ENCODE measurements around the gene CARMIL3. TPM values are rescaled to one million over a fixed set of nuclear protein-coding genes. Genes with fewer than 3 reads are reported as not detected.

Gene CARMIL3
- total RNA-seq, 2 donors from 2014 or later = 0.14 TPM; not detected in 1

DNA sequence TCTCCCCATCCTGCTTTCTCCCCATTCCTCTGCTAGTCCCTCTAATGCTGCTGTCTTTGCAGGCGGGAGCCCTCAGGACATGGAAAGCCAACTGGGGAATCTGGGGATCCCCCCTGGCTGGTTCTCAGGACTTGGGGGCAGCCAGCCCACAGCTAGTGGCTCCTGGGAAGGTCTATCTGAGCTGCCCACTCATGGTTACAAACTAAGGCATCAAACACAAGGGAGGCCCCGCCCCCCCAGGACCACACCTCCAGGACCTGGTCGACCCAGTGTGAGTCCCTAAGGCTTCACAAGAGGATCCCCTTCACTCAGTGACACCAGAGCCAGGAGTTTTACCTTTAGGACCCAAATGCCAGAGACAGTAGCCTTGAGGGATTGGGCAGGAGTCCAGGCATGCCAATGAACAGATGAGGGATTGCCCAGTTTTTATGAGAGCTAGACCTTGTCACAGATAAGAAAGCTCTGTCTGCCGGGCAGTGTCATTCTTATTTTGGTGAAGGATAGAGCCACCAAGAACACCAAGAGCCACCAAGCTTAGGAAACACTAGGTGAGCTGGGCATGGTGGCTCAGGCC is 11.5 kb downstream of the CARMIL3 start:
- DNase-seq (ENCODE audit: low spot score) = no peak
- Histone ChIP-seq H3K9me3 (no peaks in the 10 kb centered on the region), H3K27me3 (replicated peaks; ENCODE audit: insufficient read depth) (no peaks in the 10 kb centered on the region), H3K27ac (no peak overlapping the region), H3K4me1 (ENCODE audit: control insufficient read depth in 1 of 2, low read depth in 2 of 2) (no peaks in the 10 kb centered on the region), H3K36me3 (no peaks in the 10 kb centered on the region), H3K4me3 (no peak overlapping the region)
- TF ChIP-seq, protein P1, sequence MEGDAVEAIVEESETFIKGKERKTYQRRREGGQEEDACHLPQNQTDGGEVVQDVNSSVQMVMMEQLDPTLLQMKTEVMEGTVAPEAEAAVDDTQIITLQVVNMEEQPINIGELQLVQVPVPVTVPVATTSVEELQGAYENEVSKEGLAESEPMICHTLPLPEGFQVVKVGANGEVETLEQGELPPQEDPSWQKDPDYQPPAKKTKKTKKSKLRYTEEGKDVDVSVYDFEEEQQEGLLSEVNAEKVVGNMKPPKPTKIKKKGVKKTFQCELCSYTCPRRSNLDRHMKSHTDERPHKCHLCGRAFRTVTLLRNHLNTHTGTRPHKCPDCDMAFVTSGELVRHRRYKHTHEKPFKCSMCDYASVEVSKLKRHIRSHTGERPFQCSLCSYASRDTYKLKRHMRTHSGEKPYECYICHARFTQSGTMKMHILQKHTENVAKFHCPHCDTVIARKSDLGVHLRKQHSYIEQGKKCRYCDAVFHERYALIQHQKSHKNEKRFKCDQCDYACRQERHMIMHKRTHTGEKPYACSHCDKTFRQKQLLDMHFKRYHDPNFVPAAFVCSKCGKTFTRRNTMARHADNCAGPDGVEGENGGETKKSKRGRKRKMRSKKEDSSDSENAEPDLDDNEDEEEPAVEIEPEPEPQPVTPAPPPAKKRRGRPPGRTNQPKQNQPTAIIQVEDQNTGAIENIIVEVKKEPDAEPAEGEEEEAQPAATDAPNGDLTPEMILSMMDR (IDR thresholded peaks at IDR 0.05) = no peak
- no peak for ATAC-seq (ENCODE audit: insufficient number of reproducible peaks, low FRiP score, low read depth)

DNA sequence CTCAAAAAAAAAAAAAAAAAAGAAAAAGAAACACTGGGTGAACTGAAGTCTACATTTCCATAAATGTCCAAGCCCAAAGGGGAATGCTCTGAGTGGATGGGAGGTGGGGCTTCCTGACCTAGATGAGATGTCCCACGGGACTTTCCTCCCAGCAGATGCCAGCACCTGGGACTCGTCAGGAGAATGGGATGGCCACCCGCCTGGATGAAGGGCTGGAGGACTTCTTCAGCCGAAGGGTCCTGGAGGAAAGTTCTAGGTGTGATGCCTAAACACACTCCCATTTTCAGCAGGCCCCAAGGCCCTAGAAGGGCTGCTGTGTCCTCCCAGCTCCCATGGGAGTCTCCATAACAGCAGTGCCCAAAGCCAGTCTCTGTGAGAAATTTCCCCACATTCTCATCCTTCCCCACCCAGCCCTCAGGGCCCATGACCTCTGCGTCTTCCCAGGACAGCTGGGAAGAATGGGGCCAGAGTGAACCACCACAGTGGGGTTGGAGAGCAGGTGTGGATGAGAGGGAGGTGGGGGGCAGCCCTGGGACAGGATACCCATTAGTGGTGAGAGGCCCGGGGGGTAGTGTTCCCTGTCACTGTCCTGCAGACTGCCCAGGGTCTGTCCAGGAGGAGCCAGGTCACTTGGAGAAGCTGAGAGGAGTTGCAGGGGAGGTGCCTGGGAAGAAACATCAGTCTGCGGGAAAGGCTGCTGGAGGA is 12.4 kb downstream of the CARMIL3 start:
- no peaks in the 10 kb centered on the region for H3K36me3 ChIP-seq
- H3K4me1 ChIP-seq (ENCODE audit: control insufficient read depth in 1 of 2, low read depth in 2 of 2) = no peaks in the 10 kb centered on the region
- no peak overlapping the region for H3K4me3 ChIP-seq
- no peaks in the 10 kb centered on the region for H3K27me3 ChIP-seq (replicated peaks; ENCODE audit: insufficient read depth)
- no peak for ATAC-seq (ENCODE audit: insufficient number of reproducible peaks, low FRiP score, low read depth)
- no peaks in the 10 kb centered on the region for H3K9me3 ChIP-seq
- no peak overlapping the region for H3K27ac ChIP-seq
- TF ChIP-seq, protein P1 (IDR thresholded peaks at IDR 0.05) = no peak
- DNase-seq (ENCODE audit: low spot score) = no peak

DNA sequence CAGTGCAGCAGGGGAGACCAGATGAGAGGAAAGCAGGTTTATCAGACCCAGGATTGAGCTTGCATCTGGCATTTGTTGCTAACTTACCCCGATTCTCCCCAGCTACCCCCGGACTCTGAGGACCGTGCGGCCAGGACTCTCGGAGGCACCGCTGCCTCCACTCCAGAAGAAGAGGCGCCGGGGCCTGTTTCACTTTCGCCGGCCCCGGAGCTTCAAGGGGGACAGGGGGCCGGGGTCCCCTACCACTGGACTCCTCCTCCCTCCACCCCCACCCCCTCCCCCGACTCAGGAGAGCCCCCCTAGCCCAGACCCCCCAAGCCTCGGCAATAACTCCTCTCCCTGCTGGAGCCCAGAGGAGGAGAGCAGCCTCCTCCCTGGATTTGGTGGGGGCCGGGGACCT is 13.0 kb downstream of the CARMIL3 start:
- H3K4me1 ChIP-seq (ENCODE audit: control insufficient read depth in 1 of 2, low read depth in 2 of 2) = no peaks in the 10 kb centered on the region
- H3K27ac ChIP-seq = no peak overlapping the region
- no peak overlapping the region for H3K4me3 ChIP-seq
- no peaks in the 10 kb centered on the region for H3K27me3 ChIP-seq (replicated peaks; ENCODE audit: insufficient read depth)
- no peaks in the 10 kb centered on the region for H3K36me3 ChIP-seq
- no peaks in the 10 kb centered on the region for H3K9me3 ChIP-seq
- ATAC-seq (ENCODE audit: insufficient number of reproducible peaks, low FRiP score, low read depth) (no peak), DNase-seq (ENCODE audit: low spot score) (no peak)
- TF ChIP-seq, protein P1 (IDR thresholded peaks at IDR 0.05) = no peak

DNA sequence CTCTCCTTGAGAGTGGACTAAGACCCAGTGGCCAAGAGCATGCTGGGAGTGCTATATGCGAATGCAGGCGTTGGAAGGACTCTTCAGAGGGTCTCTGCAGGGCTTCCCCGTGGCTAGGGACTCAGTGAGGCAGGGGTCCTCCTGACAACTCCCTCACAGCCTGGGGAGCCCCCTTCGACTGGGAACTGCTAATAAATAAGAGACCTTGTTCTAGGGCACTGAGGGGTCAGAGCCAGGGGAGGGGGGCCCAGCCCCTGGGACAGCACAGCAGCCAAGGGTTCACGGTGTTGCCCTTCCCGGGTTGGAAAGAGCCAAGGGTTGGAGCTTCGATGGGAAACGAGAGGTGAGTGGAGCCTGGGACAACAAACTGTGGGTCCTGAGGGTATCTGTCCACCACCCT is 13.6 kb downstream of the CARMIL3 start:
- TF ChIP-seq, protein P1 (IDR thresholded peaks at IDR 0.05) = no peak
- Histone ChIP-seq H3K4me1 (ENCODE audit: control insufficient read depth in 1 of 2, low read depth in 2 of 2) (no peaks in the 10 kb centered on the region), H3K27ac (no peak overlapping the region), H3K27me3 (replicated peaks; ENCODE audit: insufficient read depth) (no peaks in the 10 kb centered on the region), H3K4me3 (no peak overlapping the region), H3K9me3 (no peaks in the 10 kb centered on the region), H3K36me3 (no peaks in the 10 kb centered on the region)
- DNase-seq (ENCODE audit: low spot score) (no peak), ATAC-seq (ENCODE audit: insufficient number of reproducible peaks, low FRiP score, low read depth) (no peak)

DNA sequence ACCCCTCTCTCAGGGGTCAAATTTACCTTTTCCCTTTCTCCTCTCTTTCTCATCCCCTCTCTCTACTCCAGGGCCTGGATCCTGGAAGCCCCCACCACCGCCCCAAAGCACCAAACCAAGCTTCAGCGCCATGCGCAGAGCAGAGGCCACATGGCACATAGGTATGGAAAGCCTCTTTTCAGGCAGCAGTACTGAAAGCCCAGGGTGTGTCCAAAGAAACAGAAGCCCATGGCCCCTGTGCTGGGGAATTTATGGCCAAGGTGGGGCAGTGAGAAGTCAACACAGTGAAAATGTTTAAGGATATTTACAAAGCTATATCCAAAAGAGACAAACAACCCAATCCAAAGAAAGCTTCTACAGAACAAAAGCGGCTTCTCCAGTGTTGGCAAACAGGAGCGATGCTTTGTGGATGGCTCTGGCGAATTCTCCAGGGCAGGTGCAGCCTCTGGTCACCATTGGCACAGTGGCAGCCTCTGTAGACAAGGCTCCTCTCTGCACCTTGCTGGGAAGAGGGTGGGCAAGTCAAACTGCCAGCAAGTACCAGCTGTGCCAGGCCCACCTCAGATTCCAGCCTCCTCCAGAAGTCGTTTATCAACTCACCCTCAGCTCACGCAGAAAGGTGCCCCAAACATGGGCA is 14.8 kb downstream of the CARMIL3 start:
- TF ChIP-seq, protein P1 (IDR thresholded peaks at IDR 0.05) = no peak
- peaks cover 0 to 2% of the 10 kb centered on the region in 2 donors for H3K4me1 ChIP-seq (ENCODE audit: control insufficient read depth in 1 of 2, low read depth in 2 of 2)
- H3K27ac ChIP-seq = no peak overlapping the region
- H3K9me3 ChIP-seq = no peaks in the 10 kb centered on the region
- H3K4me3 ChIP-seq = no peak overlapping the region
- ATAC-seq (ENCODE audit: insufficient number of reproducible peaks, low FRiP score, low read depth) = no peak
- no peak for DNase-seq (ENCODE audit: low spot score)
- no peaks in the 10 kb centered on the region for H3K27me3 ChIP-seq (replicated peaks; ENCODE audit: insufficient read depth)
- no peaks in the 10 kb centered on the region for H3K36me3 ChIP-seq
